Astrocyte (in vitro differentiated cells and primary cell): ENCODE data around the gene CWC27. TPM values are rescaled to one million over a fixed set of nuclear protein-coding genes. Genes with fewer than 3 reads are reported as not detected.

Experiments
- DNase-seq: peaks from one replicate; pipeline ENCODE4 v3.0.0-alpha.2; 2010; ENCODE audit warnings: low read depth
- FAIRE-seq: peaks from 2 replicates; lab custom pipeline; 2011; peaks lifted over from hg19 to GRCh38; lab: Jason Lieb, UNC
- H2AFZ ChIP-seq: 2 replicates; pipeline ENCODE4 v1.6.0; 2012; ENCODE audit warnings: low read depth, low read length, inconsistent platforms
- H3K27ac ChIP-seq: 2 replicates; pipeline ENCODE4 v1.5.1; 2011; ENCODE audit warnings: low read depth, low read length, inconsistent platforms
- H3K27me3 ChIP-seq: 2 replicates; pipeline ENCODE4 v1.6.0; 2011; ENCODE audit warnings: low read length, inconsistent platforms; ENCODE audit not compliant: insufficient read depth
- H3K36me3 ChIP-seq: 2 replicates; pipeline ENCODE4 v1.5.1; 2011; ENCODE audit warnings: low read length, inconsistent platforms; ENCODE audit not compliant: insufficient read depth
- H3K4me1 ChIP-seq: 2 replicates; pipeline ENCODE4 v1.5.1; 2011; ENCODE audit warnings: low read length, inconsistent platforms; ENCODE audit not compliant: insufficient read depth
- H3K4me2 ChIP-seq: 2 replicates; pipeline ENCODE4 v1.6.0; 2012; ENCODE audit warnings: low read length, inconsistent platforms
- H3K4me3 ChIP-seq: 2 replicates; pipeline ENCODE4 v1.5.1; 2011; ENCODE audit warnings: low read depth, mild to moderate bottlenecking, low read length, inconsistent platforms; ENCODE audit not compliant: insufficient read depth
- H3K79me2 ChIP-seq: 2 replicates; pipeline ENCODE4 v1.6.0; 2012; ENCODE audit warnings: mild to moderate bottlenecking, low read length, inconsistent platforms; ENCODE audit not compliant: insufficient read depth
- H3K9ac ChIP-seq: 2 replicates; pipeline ENCODE4 v1.6.0; 2012; ENCODE audit warnings: mild to moderate bottlenecking, low read length, inconsistent platforms
- H3K9me3 ChIP-seq: 2 replicates; pipeline ENCODE4 v1.5.1; 2012; ENCODE audit warnings: low read depth, mild to moderate bottlenecking, low read length, inconsistent platforms; ENCODE audit not compliant: insufficient read depth
- H4K20me1 ChIP-seq: 2 replicates; pipeline ENCODE4 v1.6.0; 2012; ENCODE audit warnings: low read length, inconsistent platforms; ENCODE audit not compliant: insufficient read depth
- H3K27ac Mint-ChIP-seq: one replicate; pipeline ENCODE4 v1.8.0; 2021; ENCODE audit warnings: mild to moderate bottlenecking, mixed read lengths; ENCODE audit not compliant: unreplicated experiment
- H3K27me3 Mint-ChIP-seq: one replicate; pipeline ENCODE4 v1.8.0; 2021; ENCODE audit warnings: low read depth, mixed read lengths; ENCODE audit not compliant: unreplicated experiment
- H3K36me3 Mint-ChIP-seq: one replicate; pipeline ENCODE4 v1.8.0; 2021; ENCODE audit warnings: low read depth, mixed read lengths; ENCODE audit not compliant: unreplicated experiment
- H3K4me1 Mint-ChIP-seq: one replicate; pipeline ENCODE4 v1.8.0; 2021; ENCODE audit warnings: low read depth, mixed read lengths; ENCODE audit not compliant: unreplicated experiment
- H3K4me3 Mint-ChIP-seq: one replicate; pipeline ENCODE4 v1.8.0; 2021; ENCODE audit warnings: mild to moderate bottlenecking, moderate library complexity, mixed read lengths; ENCODE audit not compliant: unreplicated experiment
- H3K9me3 Mint-ChIP-seq: one replicate; pipeline ENCODE4 v1.8.0; 2021; ENCODE audit warnings: mild to moderate bottlenecking, mixed read lengths; ENCODE audit not compliant: unreplicated experiment
- CTCF ChIP-seq: IDR thresholded peaks from 2 replicates; pipeline ENCODE4 v1.5.1; 2011; ENCODE audit warnings: low read depth, mild to moderate bottlenecking, inconsistent platforms, low read length, moderate library complexity; ENCODE audit not compliant: insufficient read depth
- EZH2 ChIP-seq: IDR thresholded peaks from 2 replicates; pipeline ENCODE4 v1.6.1; 2012; ENCODE audit warnings: mild to moderate bottlenecking, low read length, inconsistent platforms; ENCODE audit not compliant: insufficient read depth
- total RNA-seq: library from RNA; stranded (reverse); gene quantifications from 2 replicates; pipeline ENCODE4 v1.2.1, GENCODE V29; 2021

The CWC27 gene
- total RNA-seq, 1 donor from 2014 or later: 25.7 TPM

GRCh38 chr5:64880821-64881220, 112.1 kb downstream of the CWC27 start:
- no peaks in the 10 kb centered on the region for H3K4me1 Mint-ChIP-seq
- FAIRE-seq: no peak

GRCh38 chr5:64883912-64884311, 115.2 kb downstream of the CWC27 start:
- no peak overlapping the region for H3K9ac ChIP-seq
- FAIRE-seq: no peak
- DNase-seq: no peak

More at GRCh38 chr5:64880821-64881220, 112.1 kb downstream of the CWC27 start:
- H3K27ac ChIP-seq: no peak overlapping the region
- no peak overlapping the region for H3K4me3 ChIP-seq
- no peak overlapping the region for H2AFZ ChIP-seq
- TF ChIP-seq EZH2 (no peak), CTCF (no peak)
- no peak overlapping the region for H3K27ac Mint-ChIP-seq
- no peaks in the 10 kb centered on the region for H4K20me1 ChIP-seq
- no peaks in the 10 kb centered on the region for H3K9me3 ChIP-seq
- H3K36me3 Mint-ChIP-seq: no peaks in the 10 kb centered on the region
- H3K79me2 ChIP-seq: no peaks in the 10 kb centered on the region
- no peaks in the 10 kb centered on the region for H3K27me3 ChIP-seq
- DNase-seq: no peak
- no peaks in the 10 kb centered on the region for H3K4me1 ChIP-seq
- no peak overlapping the region for H3K4me3 Mint-ChIP-seq
- no peak overlapping the region for H3K4me2 ChIP-seq
- no peaks in the 10 kb centered on the region for H3K27me3 Mint-ChIP-seq
- no peaks in the 10 kb centered on the region for H3K9me3 Mint-ChIP-seq
- H3K36me3 ChIP-seq: no peaks in the 10 kb centered on the region
- H3K9ac ChIP-seq: no peak overlapping the region

More at GRCh38 chr5:64883912-64884311, 115.2 kb downstream of the CWC27 start:
- no peak overlapping the region for H2AFZ ChIP-seq
- Mint-ChIP-seq H3K36me3 (no peaks in the 10 kb centered on the region), H3K27ac (no peak overlapping the region), H3K4me1 (no peaks in the 10 kb centered on the region), H3K9me3 (no peaks in the 10 kb centered on the region), H3K4me3 (no peak overlapping the region), H3K27me3 (no peaks in the 10 kb centered on the region)
- TF ChIP-seq EZH2 (no peak), CTCF (no peak)
- no peaks in the 10 kb centered on the region for H3K4me1 ChIP-seq
- H3K79me2 ChIP-seq: no peaks in the 10 kb centered on the region
- no peak overlapping the region for H3K4me2 ChIP-seq
- no peaks in the 10 kb centered on the region for H4K20me1 ChIP-seq
- no peaks in the 10 kb centered on the region for H3K9me3 ChIP-seq
- H3K36me3 ChIP-seq: no peaks in the 10 kb centered on the region
- no peaks in the 10 kb centered on the region for H3K27me3 ChIP-seq
- no peak overlapping the region for H3K4me3 ChIP-seq
- H3K27ac ChIP-seq: no peak overlapping the region
